ENCODE data around the gene ATP6V0A4. TPM values are rescaled to one million over a fixed set of nuclear protein-coding genes. Genes with fewer than 3 reads are reported as not detected.
"Not testable (repeated sequence)": the region's sequence is repeated elsewhere in the genome, so short reads cannot be mapped to it uniquely, and the experiment has no call there.

The ATP6V0A4 gene
- total and polyA plus RNA-seq, 4 experiments from 2014 or later = not detected

- H3K27me3 Mint-ChIP-seq = peaks cover 0 to 4% of the 10 kb centered on the region in 2 donors
- Histone ChIP-seq H3K4me1 (ENCODE audit: insufficient read depth, low read length) (no peaks in the 10 kb centered on the region), H3K36me3 (ENCODE audit: insufficient read depth, low read length) (no peaks in the 10 kb centered on the region), H3K27ac (ENCODE audit: low read depth, low read length) (no peak overlapping the region), H3K9me3 (ENCODE audit: control insufficient read depth in 1 of 2, low read length in 2 of 2) (no peaks in the 10 kb centered on the region), H3K27me3 (ENCODE audit: insufficient read depth, low read length) (no peaks in the 10 kb centered on the region), H3K4me3 (ENCODE audit: low read length in 2 of 2) (no peak overlapping the region)
- H3K4me1 Mint-ChIP-seq = no peaks in the 10 kb centered on the region
- peak overlapping the region in 1 of 7 donors; percentile 17 for H3K27ac Mint-ChIP-seq
- no peak for DNase-seq
- no peak overlapping the region for H3K4me3 Mint-ChIP-seq
- ChIA-PET CTCF (ENCODE audit: partially characterized antibody) (interaction anchor here (1.1 kb wide), 1 partner anchor 34 kb away, joined by 6 read pairs; no protein-coding TSS in a partner anchor), POLR2A (ENCODE audit: partially characterized antibody) (no interaction called here)
- H3K9me3 Mint-ChIP-seq = no peaks in the 10 kb centered on the region
- intact Hi-C loops (cut with micrococcal nuclease) = no loop called here
- no peaks in the 10 kb centered on the region for H3K36me3 Mint-ChIP-seq
Measured at GRCh38 chr7:138705167-138705566, 92.8 kb downstream of the ATP6V0A4 start.

GRCh38 chr7:138701537-138701923, 96.5 kb downstream of the ATP6V0A4 start:
- Mint-ChIP-seq H3K4me3 (no peak overlapping the region), H3K4me1 (no peaks in the 10 kb centered on the region), H3K9me3 (peaks cover 0 to 2% (median 0%) of the 10 kb centered on the region in 8 donors), H3K27ac (no peak overlapping the region), H3K36me3 (no peaks in the 10 kb centered on the region), H3K27me3 (peaks cover 2 to 4% of the 10 kb centered on the region in 2 donors)
- no peak overlapping the region for H3K27ac ChIP-seq (ENCODE audit: low read depth, low read length)
- ChIA-PET CTCF (ENCODE audit: partially characterized antibody) (no interaction called here), POLR2A (ENCODE audit: partially characterized antibody) (no interaction called here)
- no peak for DNase-seq
- H3K9me3 ChIP-seq (ENCODE audit: control insufficient read depth in 1 of 2, low read length in 2 of 2) = no peaks in the 10 kb centered on the region
- no peaks in the 10 kb centered on the region for H3K27me3 ChIP-seq (ENCODE audit: insufficient read depth, low read length)
- H3K4me1 ChIP-seq (ENCODE audit: insufficient read depth, low read length) = no peaks in the 10 kb centered on the region
- no peaks in the 10 kb centered on the region for H3K36me3 ChIP-seq (ENCODE audit: insufficient read depth, low read length)
- intact Hi-C loops (cut with micrococcal nuclease) = no loop called here
- no peak overlapping the region for H3K4me3 ChIP-seq (ENCODE audit: low read length in 2 of 2)

GRCh38 chr7:138700857-138701536, 97.0 kb downstream of the ATP6V0A4 start, which contains the start of gene SVOPL:
TSS of gene SVOPL (minus strand) at chr7:138701362. CDS start at chr7:138679045, 22,317 bp downstream.
- Histone ChIP-seq H3K36me3 (ENCODE audit: insufficient read depth, low read length) (no peaks in the 10 kb centered on the region), H3K4me3 (ENCODE audit: low read length in 2 of 2) (no peak within 1 kb of the TSS), H3K9me3 (ENCODE audit: control insufficient read depth in 1 of 2, low read length in 2 of 2) (no peaks in the 10 kb centered on the region), H3K27ac (ENCODE audit: low read depth, low read length) (no peak within 1 kb of the TSS), H3K4me1 (ENCODE audit: insufficient read depth, low read length) (no peaks in the 10 kb centered on the region), H3K27me3 (ENCODE audit: insufficient read depth, low read length) (no peaks in the 10 kb centered on the region)
- intact Hi-C loops (cut with micrococcal nuclease) = no loop called here
- no peak for DNase-seq
- ChIA-PET POLR2A (ENCODE audit: partially characterized antibody) (no interaction called here), CTCF (ENCODE audit: partially characterized antibody) (no interaction called here)
- Mint-ChIP-seq H3K4me3 (no peak within 1 kb of the TSS), H3K27ac (no peak within 1 kb of the TSS), H3K27me3 (peaks cover 4% of the 10 kb centered on the region in 2 donors), H3K36me3 (no peaks in the 10 kb centered on the region), H3K9me3 (peaks cover 0 to 2% (median 0%) of the 10 kb centered on the region in 8 donors), H3K4me1 (no peaks in the 10 kb centered on the region)

GRCh38 chr7:138699661-138700060, 98.3 kb downstream of the ATP6V0A4 start:
- H3K36me3 Mint-ChIP-seq = no peaks in the 10 kb centered on the region
- no peak overlapping the region for H3K27ac Mint-ChIP-seq
- Histone ChIP-seq H3K9me3 (ENCODE audit: control insufficient read depth in 1 of 2, low read length in 2 of 2) (no peaks in the 10 kb centered on the region), H3K27me3 (ENCODE audit: insufficient read depth, low read length) (no peaks in the 10 kb centered on the region), H3K27ac (ENCODE audit: low read depth, low read length) (no peak overlapping the region), H3K36me3 (ENCODE audit: insufficient read depth, low read length) (no peaks in the 10 kb centered on the region), H3K4me3 (ENCODE audit: low read length in 2 of 2) (no peak overlapping the region), H3K4me1 (ENCODE audit: insufficient read depth, low read length) (no peaks in the 10 kb centered on the region)
- H3K27me3 Mint-ChIP-seq = peaks cover 4% of the 10 kb centered on the region in 2 donors
- ChIA-PET POLR2A (ENCODE audit: partially characterized antibody) (no interaction called here), CTCF (ENCODE audit: partially characterized antibody) (no interaction called here)
- no peak overlapping the region for H3K4me3 Mint-ChIP-seq
- no peaks in the 10 kb centered on the region for H3K4me1 Mint-ChIP-seq
- no peak for DNase-seq
- intact Hi-C loops (cut with micrococcal nuclease) = no loop called here
- peaks cover 0 to 2% (median 0%) of the 10 kb centered on the region in 8 donors for H3K9me3 Mint-ChIP-seq

GRCh38 chr7:138698281-138698680, 99.7 kb downstream of the ATP6V0A4 start:
- Histone ChIP-seq H3K9me3 (ENCODE audit: control insufficient read depth in 1 of 2, low read length in 2 of 2) (no peaks in the 10 kb centered on the region), H3K27ac (ENCODE audit: low read depth, low read length) (no peak overlapping the region), H3K27me3 (ENCODE audit: insufficient read depth, low read length) (no peaks in the 10 kb centered on the region), H3K36me3 (ENCODE audit: insufficient read depth, low read length) (no peaks in the 10 kb centered on the region), H3K4me3 (ENCODE audit: low read length in 2 of 2) (no peak overlapping the region), H3K4me1 (ENCODE audit: insufficient read depth, low read length) (no peaks in the 10 kb centered on the region)
- ChIA-PET CTCF (ENCODE audit: partially characterized antibody) (no interaction called here), POLR2A (ENCODE audit: partially characterized antibody) (no interaction called here)
- no peaks in the 10 kb centered on the region for H3K36me3 Mint-ChIP-seq
- intact Hi-C loops (cut with micrococcal nuclease) = no loop called here
- H3K9me3 Mint-ChIP-seq = peaks cover 0 to 2% (median 0%) of the 10 kb centered on the region in 8 donors
- no peak for DNase-seq
- H3K4me3 Mint-ChIP-seq = no peak overlapping the region
- no peak overlapping the region for H3K27ac Mint-ChIP-seq
- peaks cover 4% of the 10 kb centered on the region in 2 donors for H3K27me3 Mint-ChIP-seq
- H3K4me1 Mint-ChIP-seq = no peaks in the 10 kb centered on the region

- ChIA-PET CTCF (ENCODE audit: partially characterized antibody) (no interaction called here), POLR2A (ENCODE audit: partially characterized antibody) (no interaction called here)
- Histone ChIP-seq H3K27me3 (ENCODE audit: insufficient read depth, low read length) (no peaks in the 10 kb centered on the region), H3K9me3 (ENCODE audit: control insufficient read depth in 1 of 2, low read length in 2 of 2) (no peaks in the 10 kb centered on the region), H3K4me1 (ENCODE audit: insufficient read depth, low read length) (no peaks in the 10 kb centered on the region), H3K27ac (ENCODE audit: low read depth, low read length) (no peak overlapping the region), H3K4me3 (ENCODE audit: low read length in 2 of 2) (no peak overlapping the region), H3K36me3 (ENCODE audit: insufficient read depth, low read length) (no peaks in the 10 kb centered on the region)
- H3K9me3 Mint-ChIP-seq = peaks cover 0 to 2% (median 0%) of the 10 kb centered on the region in 8 donors
- H3K36me3 Mint-ChIP-seq = no peaks in the 10 kb centered on the region
- peaks cover 4% of the 10 kb centered on the region in 2 donors for H3K27me3 Mint-ChIP-seq
- H3K27ac Mint-ChIP-seq = peak overlapping the region in 1 of 7 donors; percentile 9
- H3K4me3 Mint-ChIP-seq = peak overlapping the region in 1 of 8 donors; percentile 62
- intact Hi-C loops (cut with micrococcal nuclease) = no loop called here
- no peaks in the 10 kb centered on the region for H3K4me1 Mint-ChIP-seq
- DNase-seq = no peak
Measured at GRCh38 chr7:138697535-138698182, 100.3 kb downstream of the ATP6V0A4 start.

- H3K36me3 ChIP-seq (ENCODE audit: insufficient read depth, low read length); H3K27me3 ChIP-seq (ENCODE audit: insufficient read depth, low read length); DNase-seq; H3K4me1 ChIP-seq (ENCODE audit: insufficient read depth, low read length); H3K4me3 Mint-ChIP-seq; H3K27ac ChIP-seq (ENCODE audit: low read depth, low read length); H3K27me3 Mint-ChIP-seq; H3K27ac Mint-ChIP-seq; CTCF ChIA-PET (ENCODE audit: partially characterized antibody); H3K4me3 ChIP-seq (ENCODE audit: low read length in 2 of 2); H3K36me3 Mint-ChIP-seq; H3K9me3 Mint-ChIP-seq; intact Hi-C loops (cut with micrococcal nuclease); POLR2A ChIA-PET (ENCODE audit: partially characterized antibody); H3K9me3 ChIP-seq (ENCODE audit: control insufficient read depth in 1 of 2, low read length in 2 of 2); H3K4me1 Mint-ChIP-seq: not testable (repeated sequence)
Measured at GRCh38 chr7:138695776-138696175, 102.2 kb downstream of the ATP6V0A4 start.
